GM08714 (cell line): ENCODE results near the gene PRKAR1B.
"Not testable (repeated sequence)": the region's sequence is repeated elsewhere in the genome, so short reads cannot be mapped to it uniquely, and the experiment has no call there.

Experiments used
- H3K4me3 ChIP-seq: fragments of 200-500 bp; sonication (Bioruptor generic); 2 replicates; pipeline ENCODE4 v1.5.1; 2014; ENCODE audit warnings: mild to moderate bottlenecking, low read length, inconsistent platforms
- ZNF274 ChIP-seq: IDR thresholded peaks from 2 replicates; pipeline ENCODE4 v1.6.1; 2012; ENCODE audit warnings: mild to moderate bottlenecking, low read depth, low read length

The PRKAR1B gene

GRCh38 chr7:749140-749551, 22.1 kb upstream of the PRKAR1B start:
- TF ChIP-seq ZNF274: no peak
- no peak overlapping the region for H3K4me3 ChIP-seq

GRCh38 chr7:748446-748845, 21.4 kb upstream of the PRKAR1B start:
- no peak overlapping the region for H3K4me3 ChIP-seq
- no peak for TF ChIP-seq ZNF274

GRCh38 chr7:747186-747585, 20.1 kb upstream of the PRKAR1B start:
- no peak for TF ChIP-seq ZNF274
- no peak overlapping the region for H3K4me3 ChIP-seq

GRCh38 chr7:746155-747061, 19.3 kb upstream of the PRKAR1B start:
- H3K4me3 ChIP-seq: no peak overlapping the region
- no peak for TF ChIP-seq ZNF274

- H3K4me3 ChIP-seq: no peak overlapping the region
- TF ChIP-seq ZNF274: no peak
Observed at GRCh38 chr7:745431-746154, 18.5 kb upstream of the PRKAR1B start.

- no peak overlapping the region for H3K4me3 ChIP-seq
- TF ChIP-seq ZNF274: no peak
Observed at GRCh38 chr7:744854-745430, 17.9 kb upstream of the PRKAR1B start.

GRCh38 chr7:744128-744520, 17.0 kb upstream of the PRKAR1B start:
- not testable (repeated sequence) for H3K4me3 ChIP-seq

- not testable (repeated sequence) for H3K4me3 ChIP-seq
Observed at GRCh38 chr7:743341-744127, 16.5 kb upstream of the PRKAR1B start.

GRCh38 chr7:742791-743190, 15.7 kb upstream of the PRKAR1B start:
- H3K4me3 ChIP-seq: no peak overlapping the region
- no peak for TF ChIP-seq ZNF274

- no peak overlapping the region for H3K4me3 ChIP-seq
Observed at GRCh38 chr7:741850-742249, 14.8 kb upstream of the PRKAR1B start.

GRCh38 chr7:741191-741671, 14.2 kb upstream of the PRKAR1B start:
- no peak for TF ChIP-seq ZNF274
- H3K4me3 ChIP-seq: no peak overlapping the region

More at GRCh38 chr7:741850-742249, 14.8 kb upstream of the PRKAR1B start:
- TF ChIP-seq ZNF274: no peak

GRCh38 chr7:739983-740942, 13.2 kb upstream of the PRKAR1B start:
- no peak for TF ChIP-seq ZNF274
- H3K4me3 ChIP-seq: no peak overlapping the region

GRCh38 chr7:739455-739982, 12.4 kb upstream of the PRKAR1B start:
- H3K4me3 ChIP-seq: no peak overlapping the region
- no peak for TF ChIP-seq ZNF274
